ENCODE results near the gene CCR2. TPM values are rescaled to one million over a fixed set of nuclear protein-coding genes. Genes with fewer than 3 reads are reported as not detected.

The CCR2 gene
- total RNA-seq, 4 donors from 2014 or later = 0.15 to 1.4 (median 0.80) TPM

DNA sequence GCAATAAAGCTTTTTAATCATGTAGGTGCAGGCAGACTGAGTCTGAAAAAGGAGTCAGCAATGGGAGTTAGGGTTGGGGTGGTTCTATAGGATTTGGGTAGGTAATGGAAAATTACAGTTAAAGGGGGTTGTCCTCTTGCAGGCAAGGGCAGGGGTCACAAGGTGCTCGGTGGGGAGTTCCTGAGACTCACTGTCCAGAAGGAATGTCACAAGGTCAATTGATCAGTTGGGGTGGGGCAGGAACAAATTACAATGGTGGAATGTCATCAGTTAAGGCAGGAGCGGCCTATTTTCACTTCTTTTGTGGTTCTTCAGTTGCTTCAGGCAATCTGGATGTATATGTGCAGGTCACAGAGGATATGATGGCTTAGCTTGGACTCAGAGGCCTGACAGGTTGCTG lies 39.1 kb downstream of the CCR2 start:
- no peak for ATAC-seq
- Histone ChIP-seq H3K4me3 (no peak overlapping the region), H3K27me3 (no peaks in the 10 kb centered on the region), H3K36me3 (no peaks in the 10 kb centered on the region), H3K9me3 (no peaks in the 10 kb centered on the region), H3K4me1 (peaks cover 9% of the 10 kb centered on the region in 2 donors), H3K27ac (no peak overlapping the region)
- in situ Hi-C loops (cut with MboI; ENCODE audit: low sequenced_read_pairs in 4 of 4) = no loop called here
- DNase-seq = no peak
- TF ChIP-seq, protein P1, sequence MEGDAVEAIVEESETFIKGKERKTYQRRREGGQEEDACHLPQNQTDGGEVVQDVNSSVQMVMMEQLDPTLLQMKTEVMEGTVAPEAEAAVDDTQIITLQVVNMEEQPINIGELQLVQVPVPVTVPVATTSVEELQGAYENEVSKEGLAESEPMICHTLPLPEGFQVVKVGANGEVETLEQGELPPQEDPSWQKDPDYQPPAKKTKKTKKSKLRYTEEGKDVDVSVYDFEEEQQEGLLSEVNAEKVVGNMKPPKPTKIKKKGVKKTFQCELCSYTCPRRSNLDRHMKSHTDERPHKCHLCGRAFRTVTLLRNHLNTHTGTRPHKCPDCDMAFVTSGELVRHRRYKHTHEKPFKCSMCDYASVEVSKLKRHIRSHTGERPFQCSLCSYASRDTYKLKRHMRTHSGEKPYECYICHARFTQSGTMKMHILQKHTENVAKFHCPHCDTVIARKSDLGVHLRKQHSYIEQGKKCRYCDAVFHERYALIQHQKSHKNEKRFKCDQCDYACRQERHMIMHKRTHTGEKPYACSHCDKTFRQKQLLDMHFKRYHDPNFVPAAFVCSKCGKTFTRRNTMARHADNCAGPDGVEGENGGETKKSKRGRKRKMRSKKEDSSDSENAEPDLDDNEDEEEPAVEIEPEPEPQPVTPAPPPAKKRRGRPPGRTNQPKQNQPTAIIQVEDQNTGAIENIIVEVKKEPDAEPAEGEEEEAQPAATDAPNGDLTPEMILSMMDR (IDR thresholded peaks at IDR 0.05 in 4 of 5, conservative IDR thresholded peaks at IDR 0.05 in 1 of 5) = no peak
- no peak for TF ChIP-seq POLR2A (IDR thresholded peaks at IDR 0.05)
- intact Hi-C loops (cut with DNase I; ENCODE audit: low total_unique reads) = no loop called here

- DNase-seq (no peak), ATAC-seq (peak; percentile 73 to 88)
- H3K4me3 ChIP-seq = no peak overlapping the region
- no peaks in the 10 kb centered on the region for H3K9me3 ChIP-seq
- no peak overlapping the region for H3K27ac ChIP-seq
- intact Hi-C loops (cut with DNase I; ENCODE audit: low total_unique reads) (no loop called here), in situ Hi-C loops (cut with MboI; ENCODE audit: low sequenced_read_pairs in 4 of 4) (no loop called here)
- no peaks in the 10 kb centered on the region for H3K27me3 ChIP-seq
- H3K36me3 ChIP-seq = no peaks in the 10 kb centered on the region
- H3K4me1 ChIP-seq = peaks cover 9% of the 10 kb centered on the region in 2 donors
- no peak for TF ChIP-seq POLR2A (IDR thresholded peaks at IDR 0.05)
- TF ChIP-seq, protein P1 (IDR thresholded peaks at IDR 0.05 in 4 of 5, conservative IDR thresholded peaks at IDR 0.05 in 1 of 5) = no peak
These were observed 39.9 kb downstream of the CCR2 start for GRCh38 chr3:46393554-46394434.

GRCh38 chr3:46395210-46395661 lies 41.3 kb downstream of the CCR2 start:
- Histone ChIP-seq H3K4me1 (peaks cover 9% of the 10 kb centered on the region in 2 donors), H3K36me3 (no peaks in the 10 kb centered on the region), H3K4me3 (no peak overlapping the region), H3K27me3 (no peaks in the 10 kb centered on the region), H3K27ac (no peak overlapping the region), H3K9me3 (no peaks in the 10 kb centered on the region)
- no peak for TF ChIP-seq POLR2A (IDR thresholded peaks at IDR 0.05)
- TF ChIP-seq, protein P1 (IDR thresholded peaks at IDR 0.05 in 4 of 5, conservative IDR thresholded peaks at IDR 0.05 in 1 of 5) = no peak
- ATAC-seq (no peak), DNase-seq (no peak)
- in situ Hi-C loops (cut with MboI; ENCODE audit: low sequenced_read_pairs in 4 of 4) = no loop called here
- intact Hi-C loops (cut with DNase I; ENCODE audit: low total_unique reads) = no loop called here

- Histone ChIP-seq H3K9me3 (no peaks in the 10 kb centered on the region), H3K4me1 (peaks cover 9% of the 10 kb centered on the region in 2 donors), H3K4me3 (no peak overlapping the region), H3K27ac (no peak overlapping the region), H3K36me3 (no peaks in the 10 kb centered on the region), H3K27me3 (no peaks in the 10 kb centered on the region)
- intact Hi-C loops (cut with DNase I; ENCODE audit: low total_unique reads) (no loop called here), in situ Hi-C loops (cut with MboI; ENCODE audit: low sequenced_read_pairs in 4 of 4) (no loop called here)
- no peak for ATAC-seq
- no peak for DNase-seq
- TF ChIP-seq POLR2A (IDR thresholded peaks at IDR 0.05) = no peak
- TF ChIP-seq, protein P1 (IDR thresholded peaks at IDR 0.05 in 4 of 5, conservative IDR thresholded peaks at IDR 0.05 in 1 of 5) = no peak
These were observed 42.0 kb downstream of the CCR2 start for GRCh38 chr3:46395766-46396530.
